ENCODE results near the gene IGF1R.

DNA sequence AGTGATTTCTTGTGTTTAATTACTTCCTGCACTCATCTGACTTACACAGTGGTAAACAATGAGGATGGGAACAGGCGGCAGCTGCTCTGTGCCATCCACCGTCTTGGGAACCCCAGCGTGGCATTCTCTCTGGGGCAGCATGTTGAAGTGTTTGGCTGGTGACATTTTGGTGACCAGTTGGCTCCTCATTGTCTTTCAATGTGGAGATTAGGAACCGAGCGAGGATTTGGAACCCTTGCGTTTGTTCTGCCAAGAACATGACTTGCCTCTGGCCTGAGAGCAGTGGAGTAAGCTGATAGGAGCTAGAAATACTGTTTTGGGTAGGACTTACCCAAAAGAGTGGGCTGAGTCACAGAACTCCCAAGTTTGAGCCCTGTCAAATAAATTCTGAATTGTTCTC is 88.8 kb downstream of the IGF1R start:
- no peak for TF ChIP-seq POLR2A (IDR thresholded peaks at IDR 0.05)
- TF ChIP-seq, protein P1, sequence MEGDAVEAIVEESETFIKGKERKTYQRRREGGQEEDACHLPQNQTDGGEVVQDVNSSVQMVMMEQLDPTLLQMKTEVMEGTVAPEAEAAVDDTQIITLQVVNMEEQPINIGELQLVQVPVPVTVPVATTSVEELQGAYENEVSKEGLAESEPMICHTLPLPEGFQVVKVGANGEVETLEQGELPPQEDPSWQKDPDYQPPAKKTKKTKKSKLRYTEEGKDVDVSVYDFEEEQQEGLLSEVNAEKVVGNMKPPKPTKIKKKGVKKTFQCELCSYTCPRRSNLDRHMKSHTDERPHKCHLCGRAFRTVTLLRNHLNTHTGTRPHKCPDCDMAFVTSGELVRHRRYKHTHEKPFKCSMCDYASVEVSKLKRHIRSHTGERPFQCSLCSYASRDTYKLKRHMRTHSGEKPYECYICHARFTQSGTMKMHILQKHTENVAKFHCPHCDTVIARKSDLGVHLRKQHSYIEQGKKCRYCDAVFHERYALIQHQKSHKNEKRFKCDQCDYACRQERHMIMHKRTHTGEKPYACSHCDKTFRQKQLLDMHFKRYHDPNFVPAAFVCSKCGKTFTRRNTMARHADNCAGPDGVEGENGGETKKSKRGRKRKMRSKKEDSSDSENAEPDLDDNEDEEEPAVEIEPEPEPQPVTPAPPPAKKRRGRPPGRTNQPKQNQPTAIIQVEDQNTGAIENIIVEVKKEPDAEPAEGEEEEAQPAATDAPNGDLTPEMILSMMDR (IDR thresholded peaks at IDR 0.05) = no peak

All from suprapubic skin (tissue), 3 donors.